ENCODE data around the gene C12orf42.

The C12orf42 gene

GRCh38 chr12:103423516-103423910, 72.3 kb downstream of the C12orf42 start:
- no peak for DNase-seq (ENCODE audit: low read depth)

GRCh38 chr12:103422746-103423515, 72.8 kb downstream of the C12orf42 start:
- no peak for DNase-seq (ENCODE audit: low read depth)

GRCh38 chr12:103422328-103422727, 73.4 kb downstream of the C12orf42 start:
- DNase-seq (ENCODE audit: low read depth) = no peak

GRCh38 chr12:103421402-103421801, 74.4 kb downstream of the C12orf42 start:
- DNase-seq (ENCODE audit: low read depth) = no peak

GRCh38 chr12:103415681-103416080, 80.1 kb downstream of the C12orf42 start:
- DNase-seq (ENCODE audit: low read depth) = no peak

- no peak for DNase-seq (ENCODE audit: low read depth)
These were observed 94.3 kb downstream of the C12orf42 start for GRCh38 chr12:103401421-103401820.

- DNase-seq (ENCODE audit: low read depth) = no peak
These were observed 95.8 kb downstream of the C12orf42 start for GRCh38 chr12:103399986-103400385.

- no peak for DNase-seq (ENCODE audit: low read depth)
These were observed 98.2 kb downstream of the C12orf42 start for GRCh38 chr12:103397536-103397935.

- no peak for DNase-seq (ENCODE audit: low read depth)
These were observed 103.0 kb downstream of the C12orf42 start for GRCh38 chr12:103392722-103393121.

- no peak for DNase-seq (ENCODE audit: low read depth)
These were observed 104.7 kb downstream of the C12orf42 start for GRCh38 chr12:103391103-103391502.

GRCh38 chr12:103387385-103387784, 108.4 kb downstream of the C12orf42 start:
- DNase-seq (ENCODE audit: low read depth) = no peak

GRCh38 chr12:103386451-103386850, 109.3 kb downstream of the C12orf42 start:
- no peak for DNase-seq (ENCODE audit: low read depth)

- no peak for DNase-seq (ENCODE audit: low read depth)
These were observed 112.9 kb downstream of the C12orf42 start for GRCh38 chr12:103382736-103383346.

GRCh38 chr12:103382119-103382518, 113.6 kb downstream of the C12orf42 start:
- DNase-seq (ENCODE audit: low read depth) = no peak

GRCh38 chr12:103379670-103380069, 116.1 kb downstream of the C12orf42 start:
- DNase-seq (ENCODE audit: low read depth) = no peak

- no peak for DNase-seq (ENCODE audit: low read depth)
These were observed 122.7 kb downstream of the C12orf42 start for GRCh38 chr12:103373088-103373523.

GRCh38 chr12:103369929-103370328, 125.8 kb downstream of the C12orf42 start:
- DNase-seq (ENCODE audit: low read depth) = no peak

- DNase-seq (ENCODE audit: low read depth) = no peak
These were observed 127.6 kb downstream of the C12orf42 start for GRCh38 chr12:103368167-103368566.

GRCh38 chr12:103354403-103354802, 141.4 kb downstream of the C12orf42 start:
- DNase-seq (ENCODE audit: low read depth) = no peak

GRCh38 chr12:103353913-103354312, 141.9 kb downstream of the C12orf42 start:
- no peak for DNase-seq (ENCODE audit: low read depth)

- DNase-seq (ENCODE audit: low read depth) = no peak
These were observed 145.7 kb downstream of the C12orf42 start for GRCh38 chr12:103350116-103350515.

GRCh38 chr12:103348935-103349334, 146.8 kb downstream of the C12orf42 start:
- DNase-seq (ENCODE audit: low read depth) = no peak

- no peak for DNase-seq (ENCODE audit: low read depth)
These were observed 158.8 kb downstream of the C12orf42 start for GRCh38 chr12:103336940-103337339.

- DNase-seq (ENCODE audit: low read depth) = no peak
These were observed 161.3 kb downstream of the C12orf42 start for GRCh38 chr12:103334466-103334865.

All from non-pigmented ciliary epithelial cell (primary cell).